DND-41 (cell line): ENCODE measurements around the gene FNDC8.

Experiments used
- CTCF ChIP-seq: IDR thresholded peaks from 2 replicates; pipeline ENCODE4 v1.5.1; 2012; ENCODE audit warnings: borderline replicate concordance, low read length, moderate library complexity, mild to moderate bottlenecking; ENCODE audit not compliant: poor library complexity, severe bottlenecking; ENCODE audit errors: extremely low read depth
- EZH2 ChIP-seq: IDR thresholded peaks from 3 replicates; pipeline ENCODE4 v1.6.1; 2012; ENCODE audit warnings: borderline replicate concordance, low read depth, mild to moderate bottlenecking, moderate library complexity, low read length, inconsistent platforms; ENCODE audit not compliant: severe bottlenecking

DNA sequence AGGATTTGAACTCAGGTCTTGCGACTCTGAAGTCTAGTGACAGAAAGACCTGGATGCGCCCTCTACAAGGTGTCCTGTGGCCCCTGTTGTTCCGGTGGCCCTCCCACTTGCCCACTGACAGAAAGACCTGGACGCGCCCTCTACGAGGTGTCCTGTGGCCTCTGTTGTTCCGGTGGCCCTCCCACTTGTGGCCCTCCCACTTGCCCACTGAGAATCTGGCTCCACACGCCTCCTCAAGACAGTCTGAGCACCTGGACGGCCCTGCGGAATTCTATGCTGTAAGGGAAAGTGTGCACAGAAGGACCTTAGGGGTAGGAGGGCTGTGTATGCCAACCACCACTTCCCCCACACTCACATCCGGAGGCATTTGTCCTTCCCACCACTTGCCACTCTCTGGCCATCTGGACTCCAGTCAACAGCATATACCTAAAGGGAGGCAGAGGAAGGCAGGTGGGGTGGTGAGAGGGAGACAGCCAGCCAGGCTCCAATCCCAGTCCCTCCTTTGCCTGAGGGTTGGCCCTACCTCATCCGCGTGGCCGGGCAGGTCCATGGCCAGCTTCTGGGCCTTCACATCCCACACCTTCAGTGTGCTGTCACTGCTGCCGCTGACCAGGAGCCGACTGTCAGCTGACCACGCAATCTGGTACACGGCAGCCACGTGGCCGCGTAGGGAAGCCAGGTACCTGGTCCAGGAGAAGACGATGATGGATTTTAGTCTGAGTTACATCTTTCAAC lies 11.6 kb downstream of the FNDC8 start:
- no peak for TF ChIP-seq CTCF
- TF ChIP-seq EZH2 = no peak
